ENCODE results near the gene CLHC1. TPM values are rescaled to one million over a fixed set of nuclear protein-coding genes. Genes with fewer than 3 reads are reported as not detected.
"Not testable (repeated sequence)": the region's sequence is repeated elsewhere in the genome, so short reads cannot be mapped to it uniquely, and the experiment has no call there.

Gene CLHC1
- total and polyA plus RNA-seq, 3 donors from 2014 or later: 7.9 to 21.2 (median 14.6) TPM

- Histone ChIP-seq H3K36me3 (ENCODE audit: low read depth, missing control alignments) (no peaks in the 10 kb centered on the region), H3K9me3 (no peaks in the 10 kb centered on the region), H3K4me3 (no peak overlapping the region), H3K4me1 (no peaks in the 10 kb centered on the region), H3K27ac (no peak overlapping the region), H3K27me3 (no peaks in the 10 kb centered on the region)
- no peak for DNase-seq
- 69 to 80% methylated on average over 5 of the region's 5 CpGs for WGBS, 2 donors
- no peak for TF ChIP-seq POLR2A (IDR thresholded peaks at IDR 0.05)
- TF ChIP-seq, protein P1, sequence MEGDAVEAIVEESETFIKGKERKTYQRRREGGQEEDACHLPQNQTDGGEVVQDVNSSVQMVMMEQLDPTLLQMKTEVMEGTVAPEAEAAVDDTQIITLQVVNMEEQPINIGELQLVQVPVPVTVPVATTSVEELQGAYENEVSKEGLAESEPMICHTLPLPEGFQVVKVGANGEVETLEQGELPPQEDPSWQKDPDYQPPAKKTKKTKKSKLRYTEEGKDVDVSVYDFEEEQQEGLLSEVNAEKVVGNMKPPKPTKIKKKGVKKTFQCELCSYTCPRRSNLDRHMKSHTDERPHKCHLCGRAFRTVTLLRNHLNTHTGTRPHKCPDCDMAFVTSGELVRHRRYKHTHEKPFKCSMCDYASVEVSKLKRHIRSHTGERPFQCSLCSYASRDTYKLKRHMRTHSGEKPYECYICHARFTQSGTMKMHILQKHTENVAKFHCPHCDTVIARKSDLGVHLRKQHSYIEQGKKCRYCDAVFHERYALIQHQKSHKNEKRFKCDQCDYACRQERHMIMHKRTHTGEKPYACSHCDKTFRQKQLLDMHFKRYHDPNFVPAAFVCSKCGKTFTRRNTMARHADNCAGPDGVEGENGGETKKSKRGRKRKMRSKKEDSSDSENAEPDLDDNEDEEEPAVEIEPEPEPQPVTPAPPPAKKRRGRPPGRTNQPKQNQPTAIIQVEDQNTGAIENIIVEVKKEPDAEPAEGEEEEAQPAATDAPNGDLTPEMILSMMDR (IDR thresholded peaks at IDR 0.05): no peak
- intact Hi-C loops (cut with DNase I; ENCODE audit: low total_unique reads): no loop called here
Observed at GRCh38 chr2:55247025-55247424, 14.9 kb upstream of the CLHC1 start.

GRCh38 chr2:55245411-55245810 is 13.3 kb upstream of the CLHC1 start:
- intact Hi-C loops (cut with DNase I; ENCODE audit: low total_unique reads): no loop called here

GRCh38 chr2:55242617-55243016 is 10.5 kb upstream of the CLHC1 start:
- H3K27me3 ChIP-seq: no peaks in the 10 kb centered on the region
- no peak overlapping the region for H3K27ac ChIP-seq
- no peaks in the 10 kb centered on the region for H3K4me1 ChIP-seq
- no peaks in the 10 kb centered on the region for H3K9me3 ChIP-seq
- WGBS, 2 donors: 54 to 71% methylated on average over 1 of the region's 1 CpG
- H3K36me3 ChIP-seq (ENCODE audit: low read depth, missing control alignments): no peaks in the 10 kb centered on the region
- H3K4me3 ChIP-seq: no peak overlapping the region
- intact Hi-C loops (cut with DNase I; ENCODE audit: low total_unique reads): no loop called here
- no peak for DNase-seq
- TF ChIP-seq POLR2A (IDR thresholded peaks at IDR 0.05): no peak
- TF ChIP-seq, protein P1 (IDR thresholded peaks at IDR 0.05): no peak

More at GRCh38 chr2:55245411-55245810, 13.3 kb upstream of the CLHC1 start:
- Histone ChIP-seq H3K4me3 (no peak overlapping the region), H3K36me3 (ENCODE audit: low read depth, missing control alignments) (no peaks in the 10 kb centered on the region), H3K27me3 (no peaks in the 10 kb centered on the region), H3K9me3 (no peaks in the 10 kb centered on the region), H3K27ac (no peak overlapping the region), H3K4me1 (no peaks in the 10 kb centered on the region)
- WGBS, 2 donors: 88 to 89% methylated on average over 5 of the region's 5 CpGs
- no peak for DNase-seq
- TF ChIP-seq, protein P1 (IDR thresholded peaks at IDR 0.05): no peak
- no peak for TF ChIP-seq POLR2A (IDR thresholded peaks at IDR 0.05)

GRCh38 chr2:55241582-55241981 is 9.5 kb upstream of the CLHC1 start:
- WGBS, 2 donors: 87 to 95% methylated on average over 8 of the region's 8 CpGs
- H3K36me3 ChIP-seq (ENCODE audit: low read depth, missing control alignments); DNase-seq; intact Hi-C loops (cut with DNase I; ENCODE audit: low total_unique reads); H3K27ac ChIP-seq; H3K27me3 ChIP-seq; H3K9me3 ChIP-seq; H3K4me1 ChIP-seq; H3K4me3 ChIP-seq: not testable (repeated sequence)

DNA sequence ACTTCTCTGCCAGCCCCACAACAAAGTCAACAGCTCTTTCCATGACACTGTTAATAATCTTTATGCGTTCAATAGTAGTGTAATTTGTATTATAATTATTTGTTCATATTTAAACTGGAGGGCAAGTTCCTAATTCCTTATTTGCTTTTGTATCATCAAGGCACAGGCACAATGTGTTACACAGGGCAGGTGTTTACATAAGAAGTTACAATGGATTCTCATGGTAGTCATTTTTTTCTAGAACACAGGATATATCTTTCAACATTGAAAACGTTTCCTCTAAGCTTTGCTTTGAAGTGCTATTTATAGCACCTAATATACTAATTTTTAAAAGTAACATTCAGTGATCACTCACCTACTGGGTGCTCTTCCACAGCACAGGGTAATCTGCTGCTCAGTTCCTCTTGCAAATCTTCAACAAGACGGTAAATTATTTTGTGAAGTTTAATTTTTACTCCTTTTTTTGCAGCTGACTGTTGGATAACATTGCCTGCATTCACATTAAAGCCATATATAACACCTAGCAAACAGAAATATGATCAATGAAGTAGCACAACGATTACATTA is 7.6 kb upstream of the CLHC1 start:
- intact Hi-C loops (cut with DNase I; ENCODE audit: low total_unique reads): no loop called here
- Histone ChIP-seq H3K27me3 (no peaks in the 10 kb centered on the region), H3K9me3 (no peaks in the 10 kb centered on the region), H3K36me3 (ENCODE audit: low read depth, missing control alignments) (no peaks in the 10 kb centered on the region), H3K4me1 (no peaks in the 10 kb centered on the region), H3K4me3 (no peak overlapping the region), H3K27ac (no peak overlapping the region)
- DNase-seq: no peak
- TF ChIP-seq, protein P1 (IDR thresholded peaks at IDR 0.05): no peak
- no peak for TF ChIP-seq POLR2A (IDR thresholded peaks at IDR 0.05)
- 71 to 72% methylated on average over 4 of the region's 4 CpGs for WGBS, 2 donors

All from testis (tissue), 3 donors.